ENCODE results near the gene USP32. TPM values are rescaled to one million over a fixed set of nuclear protein-coding genes. Genes with fewer than 3 reads are reported as not detected.
A peak's percentile ranks its signal among the peaks of the same experiment; 100 is the strongest.
"Not testable (repeated sequence)": the region's sequence is repeated elsewhere in the genome, so short reads cannot be mapped to it uniquely, and the experiment has no call there.

Gene USP32, protein sequence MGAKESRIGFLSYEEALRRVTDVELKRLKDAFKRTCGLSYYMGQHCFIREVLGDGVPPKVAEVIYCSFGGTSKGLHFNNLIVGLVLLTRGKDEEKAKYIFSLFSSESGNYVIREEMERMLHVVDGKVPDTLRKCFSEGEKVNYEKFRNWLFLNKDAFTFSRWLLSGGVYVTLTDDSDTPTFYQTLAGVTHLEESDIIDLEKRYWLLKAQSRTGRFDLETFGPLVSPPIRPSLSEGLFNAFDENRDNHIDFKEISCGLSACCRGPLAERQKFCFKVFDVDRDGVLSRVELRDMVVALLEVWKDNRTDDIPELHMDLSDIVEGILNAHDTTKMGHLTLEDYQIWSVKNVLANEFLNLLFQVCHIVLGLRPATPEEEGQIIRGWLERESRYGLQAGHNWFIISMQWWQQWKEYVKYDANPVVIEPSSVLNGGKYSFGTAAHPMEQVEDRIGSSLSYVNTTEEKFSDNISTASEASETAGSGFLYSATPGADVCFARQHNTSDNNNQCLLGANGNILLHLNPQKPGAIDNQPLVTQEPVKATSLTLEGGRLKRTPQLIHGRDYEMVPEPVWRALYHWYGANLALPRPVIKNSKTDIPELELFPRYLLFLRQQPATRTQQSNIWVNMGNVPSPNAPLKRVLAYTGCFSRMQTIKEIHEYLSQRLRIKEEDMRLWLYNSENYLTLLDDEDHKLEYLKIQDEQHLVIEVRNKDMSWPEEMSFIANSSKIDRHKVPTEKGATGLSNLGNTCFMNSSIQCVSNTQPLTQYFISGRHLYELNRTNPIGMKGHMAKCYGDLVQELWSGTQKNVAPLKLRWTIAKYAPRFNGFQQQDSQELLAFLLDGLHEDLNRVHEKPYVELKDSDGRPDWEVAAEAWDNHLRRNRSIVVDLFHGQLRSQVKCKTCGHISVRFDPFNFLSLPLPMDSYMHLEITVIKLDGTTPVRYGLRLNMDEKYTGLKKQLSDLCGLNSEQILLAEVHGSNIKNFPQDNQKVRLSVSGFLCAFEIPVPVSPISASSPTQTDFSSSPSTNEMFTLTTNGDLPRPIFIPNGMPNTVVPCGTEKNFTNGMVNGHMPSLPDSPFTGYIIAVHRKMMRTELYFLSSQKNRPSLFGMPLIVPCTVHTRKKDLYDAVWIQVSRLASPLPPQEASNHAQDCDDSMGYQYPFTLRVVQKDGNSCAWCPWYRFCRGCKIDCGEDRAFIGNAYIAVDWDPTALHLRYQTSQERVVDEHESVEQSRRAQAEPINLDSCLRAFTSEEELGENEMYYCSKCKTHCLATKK (N-terminal part only)
- 23.8 and 38.4 TPM in 2 replicates for polyA plus RNA-seq (2011; rRNA removed)
- 28.2 and 29.5 TPM in 2 replicates for polyA minus RNA-seq (2011; rRNA and poly(A)+ RNA removed)

DNA sequence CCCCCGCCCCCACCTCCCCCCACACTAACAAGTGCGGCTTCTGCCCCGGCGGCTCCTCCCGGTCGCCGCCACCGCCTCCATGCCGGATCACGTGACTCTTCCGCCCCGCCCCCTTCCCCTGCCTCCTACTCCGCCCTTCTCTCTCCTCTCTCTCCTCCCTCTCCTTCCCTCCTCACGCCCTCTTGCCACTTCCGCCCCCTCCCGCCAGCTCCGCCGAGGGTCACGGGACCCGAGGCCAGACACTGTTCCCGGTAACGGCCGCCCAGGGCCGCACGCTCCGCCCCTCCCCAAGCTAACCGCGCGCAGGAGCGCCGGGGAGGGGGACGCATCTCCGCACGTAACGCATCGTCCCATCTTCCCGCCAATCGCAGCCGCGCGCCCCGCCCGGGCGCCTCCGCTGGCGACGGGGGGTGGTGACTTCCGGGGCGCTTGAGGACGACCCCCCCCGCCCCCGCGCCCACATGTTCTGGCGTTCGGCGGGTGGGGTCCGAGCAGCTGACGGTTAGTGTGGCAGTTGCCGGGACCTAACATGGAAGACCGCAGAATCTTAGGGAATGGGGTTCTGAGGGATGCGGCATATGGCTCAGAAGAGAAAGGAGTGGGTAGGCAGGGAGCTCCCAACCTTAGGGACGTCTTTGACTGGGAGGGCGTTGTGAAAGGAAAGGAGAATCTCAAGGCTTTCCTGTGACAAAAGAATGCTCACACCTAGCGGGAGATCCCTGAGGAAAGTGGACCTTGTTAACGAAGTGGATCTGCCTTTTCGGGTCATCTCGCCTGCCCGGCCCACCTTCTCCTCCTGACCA lies at the start of gene USP32:
TSS of gene USP32 (minus strand) at position 92 of the 803 bp plus-strand sequence. CDS start 194 bp downstream, outside the sequence.
- ChIA-PET CTCF (interaction anchor here (0.5 to 1.7 kb wide), 7 partner anchors 8 to 195 kb away, joined by 3 to 6 read pairs (median 4); no protein-coding TSS in a partner anchor), POLR2A (interaction anchor here (0.5 to 0.6 kb wide), 2 partner anchors 18 to 136 kb away, joined by 4 to 8 read pairs; no protein-coding TSS in a partner anchor)
- Histone ChIP-seq H3K27me3 (ENCODE audit: control insufficient read depth, insufficient read depth, low read length) (no peaks in the 10 kb centered on the region), H3K36me3 (ENCODE audit: control insufficient read depth, insufficient read depth, low read length) (no peaks in the 10 kb centered on the region), H3K4me3 (ENCODE audit: low read depth, low read length) (peak within 1 kb of the TSS; percentile 82)
- DNase-seq (ENCODE audit: low read depth) = peak; percentile 92
- TF ChIP-seq, protein P1, sequence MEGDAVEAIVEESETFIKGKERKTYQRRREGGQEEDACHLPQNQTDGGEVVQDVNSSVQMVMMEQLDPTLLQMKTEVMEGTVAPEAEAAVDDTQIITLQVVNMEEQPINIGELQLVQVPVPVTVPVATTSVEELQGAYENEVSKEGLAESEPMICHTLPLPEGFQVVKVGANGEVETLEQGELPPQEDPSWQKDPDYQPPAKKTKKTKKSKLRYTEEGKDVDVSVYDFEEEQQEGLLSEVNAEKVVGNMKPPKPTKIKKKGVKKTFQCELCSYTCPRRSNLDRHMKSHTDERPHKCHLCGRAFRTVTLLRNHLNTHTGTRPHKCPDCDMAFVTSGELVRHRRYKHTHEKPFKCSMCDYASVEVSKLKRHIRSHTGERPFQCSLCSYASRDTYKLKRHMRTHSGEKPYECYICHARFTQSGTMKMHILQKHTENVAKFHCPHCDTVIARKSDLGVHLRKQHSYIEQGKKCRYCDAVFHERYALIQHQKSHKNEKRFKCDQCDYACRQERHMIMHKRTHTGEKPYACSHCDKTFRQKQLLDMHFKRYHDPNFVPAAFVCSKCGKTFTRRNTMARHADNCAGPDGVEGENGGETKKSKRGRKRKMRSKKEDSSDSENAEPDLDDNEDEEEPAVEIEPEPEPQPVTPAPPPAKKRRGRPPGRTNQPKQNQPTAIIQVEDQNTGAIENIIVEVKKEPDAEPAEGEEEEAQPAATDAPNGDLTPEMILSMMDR (IDR thresholded peaks at IDR 0.05; ENCODE audit: insufficient read depth, low read depth, low read length) = peak; percentile 27; the same call in 1 of the 2 replicates

DNA sequence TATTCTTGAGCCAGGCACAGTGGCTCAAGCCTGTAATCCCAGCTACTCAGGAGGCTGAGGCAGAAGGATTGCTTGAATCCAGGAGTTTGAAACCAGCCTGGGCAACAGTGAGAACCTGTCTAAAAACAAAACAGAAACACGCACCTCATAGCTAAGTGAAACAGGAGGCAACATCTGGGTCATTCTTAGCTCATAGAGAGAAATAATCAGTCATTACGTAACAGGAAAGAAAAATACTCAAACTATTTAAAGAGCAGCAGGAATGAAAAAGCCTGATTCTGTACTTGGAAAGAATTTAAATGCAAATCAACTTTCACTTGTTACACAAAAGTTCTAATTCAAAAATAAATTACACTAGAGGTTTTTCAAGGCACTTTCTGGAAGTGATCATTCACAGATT lies 47.6 kb upstream of the USP32 start:
- no peak for DNase-seq (ENCODE audit: low read depth)
- POLR2A ChIA-PET = no interaction called here
- TF ChIP-seq, protein P1 (IDR thresholded peaks at IDR 0.05; ENCODE audit: insufficient read depth, low read depth, low read length) = no peak
- CTCF ChIA-PET = interaction anchor here (0.6 to 3.6 kb wide), 3 partner anchors 130 to 297 kb away, joined by 3 to 11 read pairs (median 3); no protein-coding TSS in a partner anchor
- Histone ChIP-seq H3K4me3 (ENCODE audit: low read depth, low read length) (no peak overlapping the region), H3K36me3 (ENCODE audit: control insufficient read depth, insufficient read depth, low read length) (no peaks in the 10 kb centered on the region), H3K27me3 (ENCODE audit: control insufficient read depth, insufficient read depth, low read length) (no peaks in the 10 kb centered on the region)

DNA sequence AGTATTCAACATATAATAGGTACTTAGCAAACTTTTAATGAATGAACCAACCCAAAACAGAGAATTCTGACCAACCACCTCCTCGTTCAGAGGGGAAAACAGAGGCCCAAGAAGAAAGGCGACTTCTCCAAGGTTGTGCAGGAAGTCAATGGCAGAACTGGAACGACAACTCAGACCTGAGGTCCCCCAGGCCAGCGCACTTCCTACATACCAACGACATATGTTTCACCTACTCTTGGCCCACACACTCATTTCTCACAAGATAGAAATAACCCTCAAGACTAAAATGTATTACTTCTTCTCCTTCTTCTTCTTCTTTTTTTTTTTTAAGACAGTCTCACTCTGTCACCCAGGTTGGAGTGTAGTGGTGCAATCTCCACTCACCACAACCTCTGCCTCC lies 44.7 kb upstream of the USP32 start:
- ChIA-PET POLR2A (no interaction called here), CTCF (interaction anchor here (1.5 kb wide), 1 partner anchor 297 kb away, joined by 4 read pairs; no protein-coding TSS in a partner anchor)
- H3K4me3 ChIP-seq (ENCODE audit: low read depth, low read length) = no peak overlapping the region
- no peaks in the 10 kb centered on the region; the same call in 1 of the 2 replicates for H3K27me3 ChIP-seq (ENCODE audit: control insufficient read depth, insufficient read depth, low read length)
- no peaks in the 10 kb centered on the region for H3K36me3 ChIP-seq (ENCODE audit: control insufficient read depth, insufficient read depth, low read length)
- TF ChIP-seq, protein P1 (IDR thresholded peaks at IDR 0.05; ENCODE audit: insufficient read depth, low read depth, low read length) = no peak
- no peak for DNase-seq (ENCODE audit: low read depth)

- TF ChIP-seq, protein P1 (IDR thresholded peaks at IDR 0.05; ENCODE audit: insufficient read depth, low read depth, low read length) = peak; percentile 83
- CTCF ChIA-PET = interaction anchor here (1.5 kb wide), 1 partner anchor 296 kb away, joined by 4 read pairs; no protein-coding TSS in a partner anchor
- Histone ChIP-seq H3K36me3 (ENCODE audit: control insufficient read depth, insufficient read depth, low read length) (no peaks in the 10 kb centered on the region), H3K4me3 (ENCODE audit: low read depth, low read length) (no peak overlapping the region), H3K27me3 (ENCODE audit: control insufficient read depth, insufficient read depth, low read length) (no peaks in the 10 kb centered on the region; the same call in 1 of the 2 replicates)
- POLR2A ChIA-PET = no interaction called here
- DNase-seq (ENCODE audit: low read depth) = no peak
These were observed 43.6 kb upstream of the USP32 start for GRCh38 chr17:60435244-60436167.

DNA sequence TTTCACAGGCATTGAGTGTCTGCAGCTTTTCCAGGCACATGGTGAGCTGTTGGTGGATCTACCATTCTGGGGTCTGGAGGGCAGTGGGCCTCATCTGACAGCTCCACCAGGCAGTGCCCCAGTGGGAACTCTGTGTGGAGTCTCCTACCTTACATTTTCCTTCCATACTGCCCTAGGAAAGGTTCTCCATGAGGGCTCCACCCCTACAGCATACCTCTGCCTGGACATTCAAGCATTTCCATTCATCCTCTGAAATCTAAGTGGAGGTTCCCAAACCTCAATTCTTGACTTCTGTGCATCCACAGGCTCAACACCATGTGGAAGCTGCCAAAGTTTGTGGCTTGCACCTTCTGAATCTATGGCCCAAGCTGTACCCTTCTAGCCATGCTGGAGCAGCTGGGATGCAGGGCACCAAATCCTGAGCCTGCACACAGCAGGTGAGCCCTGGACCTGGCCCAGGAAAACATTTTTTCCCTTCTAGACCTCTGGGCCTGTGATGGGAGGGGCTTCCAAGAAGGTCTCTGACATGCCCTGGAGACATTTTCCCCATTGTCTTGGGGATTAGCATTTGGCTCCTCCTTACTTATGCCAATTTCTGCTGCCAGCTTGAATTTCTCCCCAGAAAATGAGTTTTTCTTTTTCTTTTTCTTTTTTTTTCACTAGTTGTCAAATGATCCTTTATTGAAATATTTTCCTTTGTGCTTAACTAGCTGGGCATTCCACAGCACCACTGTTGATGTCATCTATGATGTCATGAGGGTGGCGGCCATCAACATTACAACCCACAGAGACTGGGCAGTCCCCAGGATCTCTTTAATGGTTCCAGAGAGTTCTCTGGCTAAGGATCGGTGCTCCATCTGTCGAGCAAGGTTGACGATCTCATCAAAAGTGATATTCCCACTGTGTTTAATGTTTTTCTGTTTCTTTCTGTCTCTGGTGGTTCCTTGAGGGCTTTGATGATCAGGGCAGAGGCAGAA lies 41.4 kb upstream of the USP32 start:
- POLR2A ChIA-PET; H3K36me3 ChIP-seq (ENCODE audit: control insufficient read depth, insufficient read depth, low read length): not testable (repeated sequence)
- CTCF ChIA-PET = interaction anchor here (1.2 kb wide), 1 partner anchor 12 kb away, joined by 3 read pairs; no protein-coding TSS in a partner anchor

More for the DNA sequence above, 41.4 kb upstream of the USP32 start:
- DNase-seq (ENCODE audit: low read depth); H3K27me3 ChIP-seq (ENCODE audit: control insufficient read depth, insufficient read depth, low read length); H3K4me3 ChIP-seq (ENCODE audit: low read depth, low read length): not testable (repeated sequence)
